HG02884 (cell line): Measurements from ENCODE around the gene VPS37C.
"Not testable (repeated sequence)": the region's sequence is repeated elsewhere in the genome, so short reads cannot be mapped to it uniquely, and the experiment has no call there.

ENCODE experiments used
- ATAC-seq: cut with Tn5 transposase; IDR thresholded peaks from one replicate; pipeline ENCODE4 v1.9.1; 2021; ENCODE audit warnings: mild to moderate bottlenecking, moderate library complexity; ENCODE audit not compliant: unreplicated experiment

Gene VPS37C

DNA sequence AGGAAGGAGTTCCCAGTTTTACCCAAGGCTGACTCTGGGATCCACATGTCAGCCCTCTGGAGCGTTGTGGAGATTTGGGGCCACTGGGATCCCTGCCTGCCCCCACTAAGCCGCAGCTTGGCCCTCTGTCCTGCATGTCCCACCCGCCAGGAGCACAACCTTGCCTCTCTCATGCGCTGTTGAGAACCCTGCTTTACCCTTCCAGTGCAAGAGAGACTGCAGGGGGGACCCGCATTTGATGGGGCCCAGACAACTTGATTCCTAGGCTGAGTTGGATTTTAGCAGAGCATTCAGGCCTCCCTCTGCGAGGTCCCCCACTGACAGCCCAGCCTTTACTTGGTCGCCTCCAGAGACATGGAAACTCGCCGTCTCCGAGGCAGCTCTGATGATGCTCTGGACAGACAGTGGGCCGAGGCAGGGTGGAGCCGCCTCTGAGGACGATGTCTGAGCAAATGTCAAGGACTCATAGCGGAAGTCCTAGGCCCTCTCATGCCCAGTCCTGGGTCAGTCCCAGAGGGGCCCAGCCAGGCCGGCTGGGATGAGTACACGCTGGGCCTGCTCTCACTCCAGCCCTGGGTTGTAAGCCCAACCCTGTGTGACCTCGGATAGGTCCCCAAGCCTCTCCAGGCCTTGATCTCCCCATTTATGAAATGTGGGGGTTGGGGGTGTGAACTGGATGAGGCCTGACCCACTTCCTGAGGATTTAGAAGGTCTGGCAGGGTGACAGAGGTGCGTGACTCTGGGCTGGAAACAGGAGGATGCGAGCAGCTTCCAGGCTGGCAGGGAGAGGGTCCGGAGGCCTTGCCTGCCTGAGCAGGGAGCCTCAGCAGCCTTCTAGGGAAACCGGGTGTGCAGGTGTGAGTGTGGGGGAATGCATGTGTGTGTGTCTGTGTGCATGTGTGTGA lies 58.3 kb downstream of the VPS37C start:
- ATAC-seq: no peak

DNA sequence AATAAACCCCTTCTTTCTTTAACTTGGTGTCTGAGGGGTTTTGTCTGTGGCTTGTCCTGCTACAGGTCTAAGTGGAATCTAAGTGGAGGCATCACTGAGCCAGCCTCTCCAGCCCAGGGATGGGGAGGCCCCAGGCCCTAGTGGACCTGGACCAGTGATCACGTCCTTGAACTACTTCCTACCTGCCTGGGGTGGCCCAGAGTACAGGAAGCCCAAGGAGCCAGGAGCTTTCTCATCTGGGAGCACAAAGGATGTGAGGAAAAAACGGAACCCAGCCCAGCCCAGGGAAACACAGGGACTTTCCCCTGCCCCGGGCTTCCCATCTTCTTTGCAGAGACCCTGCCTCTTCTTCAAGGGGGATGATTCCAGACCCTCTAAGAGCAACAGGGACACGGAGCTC lies 62.4 kb downstream of the VPS37C start:
- ATAC-seq: no peak

DNA sequence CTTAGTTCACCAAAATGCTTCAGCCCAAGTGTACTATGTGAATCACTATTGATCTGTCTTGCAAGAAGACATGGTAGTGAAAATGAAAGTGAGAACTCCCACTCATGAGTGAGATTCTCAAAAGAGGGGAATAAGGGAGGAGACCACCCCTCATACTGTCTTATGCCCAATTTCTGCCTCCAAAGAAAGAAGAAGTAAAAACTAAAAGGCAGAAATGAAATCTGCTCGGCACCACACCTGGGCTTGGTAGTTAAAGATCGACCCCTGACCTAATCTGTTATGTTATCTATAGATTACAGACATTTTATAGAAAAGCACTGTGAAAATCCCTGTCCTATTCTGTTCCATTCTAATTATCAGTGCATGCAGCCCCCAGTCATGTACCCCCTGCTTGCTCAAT lies 63.0 kb downstream of the VPS37C start:
- not testable (repeated sequence) for ATAC-seq

DNA sequence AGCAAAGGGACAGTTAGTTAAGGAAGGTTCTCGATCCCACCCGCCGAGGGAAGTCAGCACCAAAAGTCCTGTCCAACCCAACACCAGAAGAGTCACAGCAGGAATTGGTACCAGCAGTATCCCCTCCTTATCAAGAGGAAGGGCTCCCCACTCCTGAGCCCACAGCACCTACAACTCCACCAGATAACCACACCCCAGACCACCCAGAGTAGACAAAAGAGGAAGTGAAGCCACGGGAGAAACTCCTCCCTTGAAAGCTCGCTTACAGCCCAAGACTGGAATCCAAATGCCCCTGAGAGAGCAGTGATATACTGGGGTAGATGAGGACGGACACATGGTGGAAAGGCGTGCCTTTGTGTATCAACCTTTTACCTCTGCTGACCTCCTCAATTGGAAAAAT lies 66.2 kb downstream of the VPS37C start:
- ATAC-seq: no peak

DNA sequence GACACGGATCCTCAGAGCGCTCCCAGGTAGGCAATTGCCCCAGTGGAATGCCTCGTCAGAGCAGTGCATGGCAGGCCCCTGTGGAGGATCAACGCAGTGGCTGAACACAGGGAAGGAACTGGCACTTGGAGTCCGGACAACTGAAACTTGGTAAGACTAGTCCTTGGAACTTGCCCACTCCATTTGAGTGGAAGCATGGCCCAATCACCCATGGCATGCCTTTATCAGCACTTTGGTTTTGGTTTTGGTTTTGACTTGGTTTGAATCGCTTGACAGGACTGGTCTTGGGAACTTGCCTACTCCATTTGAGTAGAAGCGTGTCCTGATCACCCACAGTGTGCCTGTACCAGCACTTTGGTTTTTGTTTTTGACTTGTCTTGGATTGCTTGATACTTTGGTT lies 67.1 kb downstream of the VPS37C start:
- not testable (repeated sequence) for ATAC-seq

DNA sequence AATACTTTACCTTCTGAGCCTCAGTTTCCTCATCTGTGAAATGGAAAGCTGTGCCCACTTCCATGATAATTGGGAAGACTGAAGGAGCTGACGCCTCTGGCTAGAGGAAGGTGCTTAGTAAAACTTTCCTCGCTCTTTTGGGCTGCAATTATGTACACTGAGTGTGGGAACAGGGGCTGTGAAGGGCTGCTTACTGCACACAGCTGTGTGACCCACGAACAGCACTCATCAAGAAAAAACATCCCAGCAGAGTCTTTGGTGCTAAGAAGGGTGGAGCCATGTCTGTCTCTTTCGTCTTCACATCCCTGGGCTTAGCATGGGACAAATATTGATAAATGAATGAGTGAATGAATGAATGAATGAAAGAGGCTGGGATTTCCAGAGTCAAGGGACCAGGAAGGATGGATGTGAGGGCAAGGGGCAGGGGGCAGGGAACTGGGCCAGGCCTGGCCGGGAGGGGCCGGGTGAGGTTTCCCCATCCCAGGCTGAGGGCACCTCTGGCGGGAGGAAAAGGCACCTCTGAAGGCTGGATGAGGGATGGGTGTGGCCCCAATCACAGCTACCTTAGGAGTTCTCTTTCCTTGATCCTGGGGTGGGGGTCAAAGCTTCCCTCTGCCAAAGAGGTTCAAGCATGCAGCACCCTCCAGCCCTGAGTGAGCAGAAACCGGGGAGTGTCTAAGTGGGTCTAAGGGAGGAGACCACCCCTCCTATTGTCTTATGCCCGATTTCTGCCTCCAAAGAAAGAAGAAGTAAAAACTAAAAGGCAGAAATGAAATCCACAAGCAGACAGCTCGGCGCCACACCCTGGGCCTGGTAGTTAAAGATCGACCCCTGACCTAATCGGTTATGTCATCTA lies 68.1 kb downstream of the VPS37C start:
- ATAC-seq: no peak

DNA sequence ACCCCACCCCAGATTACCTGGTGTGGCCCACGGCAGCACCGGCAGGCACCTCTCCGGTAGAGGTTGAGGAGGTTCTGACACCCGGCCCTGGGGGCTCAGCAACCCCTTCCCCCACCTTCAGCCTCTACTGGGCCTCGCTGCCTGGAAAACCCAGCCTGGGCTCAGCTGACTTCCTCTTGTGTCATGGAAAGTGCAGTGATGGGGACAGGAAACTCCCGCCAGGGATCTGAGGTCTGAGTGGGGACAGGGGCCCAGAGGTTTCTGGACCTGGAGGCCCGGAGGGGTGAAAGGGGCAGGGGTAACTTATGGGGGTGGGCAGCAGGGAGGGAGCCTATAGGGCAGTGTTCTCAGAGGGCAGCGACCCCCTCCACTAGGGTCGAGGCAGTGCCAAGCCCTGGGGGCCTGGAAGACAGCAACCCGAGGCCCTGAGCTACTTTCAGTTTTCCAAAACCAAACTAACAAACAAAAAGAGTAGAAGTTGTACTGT lies 68.9 kb downstream of the VPS37C start:
- ATAC-seq: peak; percentile 57

DNA sequence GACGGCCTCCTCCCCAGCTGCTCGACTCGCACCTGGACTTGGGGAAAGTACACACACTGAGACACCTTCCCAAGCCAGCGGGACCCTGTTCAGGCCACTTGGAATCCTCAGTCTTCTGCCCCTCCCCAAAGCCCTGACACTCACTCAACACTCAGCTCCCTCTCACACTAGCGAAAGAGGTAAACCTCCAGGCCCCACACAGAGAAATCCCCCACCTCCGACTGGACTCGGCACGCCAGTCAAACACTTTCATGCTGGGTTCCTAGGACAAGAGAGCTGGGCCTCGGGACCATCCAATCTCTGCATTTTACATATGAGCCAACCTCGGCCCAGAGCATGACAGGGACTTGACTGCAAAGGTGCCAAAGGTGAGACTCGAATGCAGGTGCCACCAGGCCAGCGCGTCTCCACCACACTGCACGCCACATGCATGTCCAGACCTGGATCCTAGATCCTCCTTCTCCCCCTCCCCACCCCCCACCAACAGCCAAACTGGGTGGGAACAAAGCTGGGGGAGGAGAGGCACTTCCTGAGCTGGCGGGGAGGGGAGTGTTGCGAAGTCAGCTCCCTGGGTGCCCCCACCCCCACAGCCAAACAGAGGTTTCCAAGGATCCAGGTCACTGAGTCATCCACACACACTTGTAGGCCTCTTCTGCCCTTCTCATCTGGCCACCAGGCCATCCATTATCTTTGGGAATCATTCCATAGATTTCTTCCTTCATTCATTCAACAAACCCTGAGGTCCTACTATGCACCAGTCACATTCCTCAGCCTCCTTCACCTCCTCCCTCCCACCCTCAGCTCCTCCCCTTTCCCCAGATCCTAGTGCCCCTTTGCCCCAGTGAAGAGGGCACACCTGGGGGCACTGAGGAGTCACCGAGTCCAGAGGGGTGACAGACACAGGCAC lies 69.6 kb downstream of the VPS37C start:
- ATAC-seq: no peak

DNA sequence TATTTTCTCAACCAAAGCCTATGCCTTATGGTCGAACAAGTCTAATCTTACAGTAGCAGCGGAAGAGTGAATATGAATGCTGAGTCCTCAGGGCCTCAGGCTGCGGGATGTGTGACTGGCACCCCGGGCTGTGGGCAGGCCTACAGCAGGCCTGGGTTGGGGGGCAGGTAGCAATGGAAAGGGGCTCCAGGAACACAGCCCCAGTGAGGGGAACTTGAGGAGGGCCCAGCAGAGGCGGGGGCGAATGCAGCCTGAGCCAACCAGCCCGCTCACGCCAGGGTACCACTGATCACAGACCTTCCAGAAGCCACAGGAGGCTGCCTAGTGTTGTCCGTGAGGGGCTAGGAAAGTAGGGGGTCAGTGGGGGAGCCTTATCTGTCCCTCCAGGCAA lies 70.2 kb downstream of the VPS37C start:
- ATAC-seq: no peak

DNA sequence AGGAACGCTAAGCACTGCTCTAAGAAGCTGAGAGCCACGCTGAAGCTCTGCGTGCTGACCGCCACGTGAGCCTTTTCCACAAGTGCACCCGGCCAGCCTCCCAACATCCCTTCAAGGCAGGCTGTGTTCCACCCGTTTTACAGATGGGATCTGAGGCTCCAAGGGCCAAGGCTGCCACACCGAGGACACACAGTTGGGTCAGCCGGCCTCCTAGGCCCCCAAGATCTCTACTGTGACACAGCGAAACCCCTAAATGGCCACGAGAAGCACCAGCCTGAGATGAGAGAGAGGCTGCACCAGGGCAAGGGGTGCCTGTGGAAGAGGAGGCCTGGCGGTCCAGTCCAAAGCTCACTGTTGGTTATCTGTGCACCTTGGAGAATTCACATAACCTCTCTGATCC lies 70.7 kb downstream of the VPS37C start:
- no peak for ATAC-seq

DNA sequence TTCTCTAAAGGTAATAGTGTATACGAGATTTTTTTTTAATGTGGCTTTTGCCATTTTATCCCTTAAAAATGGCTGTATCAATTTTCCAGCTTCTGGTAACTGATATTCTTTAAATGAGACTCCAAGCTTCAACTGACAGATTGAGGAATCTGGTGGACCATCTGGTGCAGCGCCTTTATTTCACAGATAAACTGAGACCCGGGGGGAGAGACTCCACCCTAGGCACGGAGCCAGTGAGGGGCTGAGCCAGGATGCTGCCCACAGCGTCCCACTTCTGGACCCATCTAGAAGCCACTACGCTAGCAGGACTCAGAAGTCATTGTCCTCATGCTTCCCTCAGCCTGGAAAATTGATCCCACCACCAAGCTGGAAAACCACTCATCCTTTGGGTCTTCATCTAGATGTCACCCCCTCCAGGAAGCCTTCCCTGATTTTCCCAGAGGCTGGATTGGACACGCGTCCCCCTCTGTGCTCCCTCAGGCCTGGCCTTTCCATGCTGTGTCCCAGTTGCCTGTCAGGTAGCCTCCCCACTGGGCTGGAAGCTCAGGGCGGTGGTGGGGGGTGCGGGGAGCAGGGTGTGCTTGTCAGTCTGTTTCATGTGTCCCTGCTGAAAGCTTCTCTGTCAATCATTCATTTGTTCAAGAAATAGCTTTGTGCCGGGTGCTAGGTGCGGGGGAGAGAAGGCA lies 71.3 kb downstream of the VPS37C start:
- ATAC-seq: no peak

DNA sequence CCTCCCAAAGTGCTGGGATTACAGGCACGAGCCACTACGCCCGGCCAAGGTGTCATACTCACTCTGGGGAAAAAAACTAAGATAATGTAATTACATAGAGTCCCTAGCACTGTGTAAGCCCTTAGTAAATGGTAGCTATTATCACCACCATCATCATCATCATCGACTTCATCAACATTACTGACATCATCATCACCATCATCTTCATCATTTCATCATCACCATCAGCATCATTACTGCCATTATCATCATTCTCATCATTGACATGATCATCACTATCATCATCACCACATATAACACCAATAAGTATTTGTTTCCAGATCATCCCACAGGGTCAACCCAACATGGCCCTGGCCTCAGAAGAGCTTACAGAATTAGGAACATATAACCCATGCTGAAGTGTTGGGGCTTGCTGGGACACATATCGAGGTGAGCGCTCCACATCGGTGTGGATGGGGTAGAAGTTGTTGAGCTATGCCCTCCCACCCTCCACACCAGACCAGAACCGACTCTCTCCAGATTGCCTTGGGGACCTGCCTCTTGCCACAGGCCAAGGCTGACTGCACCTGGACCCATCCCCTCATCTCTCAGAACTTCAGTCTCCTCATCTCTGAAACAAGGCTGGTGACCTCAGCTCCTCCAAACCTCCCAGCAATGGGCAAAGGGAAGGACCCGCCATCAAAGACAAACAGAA lies 73.7 kb downstream of the VPS37C start:
- ATAC-seq: no peak

DNA sequence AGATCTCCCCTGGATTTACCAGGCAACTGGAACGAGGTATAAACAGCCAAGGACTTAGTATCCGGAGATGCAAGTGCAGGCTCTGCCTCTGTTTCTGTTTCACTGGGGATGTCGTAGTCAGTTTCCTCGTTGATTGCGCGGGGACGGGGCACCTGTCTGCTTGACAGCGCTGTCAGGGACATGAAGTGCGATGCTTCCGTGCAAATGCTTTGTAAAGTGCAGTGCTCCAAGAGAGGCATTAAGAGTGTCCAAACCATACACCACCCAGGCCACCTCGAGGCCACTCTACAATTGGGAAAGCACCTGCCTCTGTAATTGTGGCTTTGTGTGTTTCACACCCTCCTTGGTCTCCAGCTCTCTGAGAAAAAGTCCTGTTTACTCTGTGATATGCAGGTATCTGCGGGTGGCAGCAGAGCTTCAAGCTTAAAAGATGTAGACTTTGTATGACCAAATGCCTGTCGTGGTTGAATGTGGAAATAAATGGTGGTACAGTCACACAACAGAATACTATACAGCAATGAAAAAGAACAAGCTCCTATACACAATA lies 77.6 kb downstream of the VPS37C start:
- ATAC-seq: no peak

DNA sequence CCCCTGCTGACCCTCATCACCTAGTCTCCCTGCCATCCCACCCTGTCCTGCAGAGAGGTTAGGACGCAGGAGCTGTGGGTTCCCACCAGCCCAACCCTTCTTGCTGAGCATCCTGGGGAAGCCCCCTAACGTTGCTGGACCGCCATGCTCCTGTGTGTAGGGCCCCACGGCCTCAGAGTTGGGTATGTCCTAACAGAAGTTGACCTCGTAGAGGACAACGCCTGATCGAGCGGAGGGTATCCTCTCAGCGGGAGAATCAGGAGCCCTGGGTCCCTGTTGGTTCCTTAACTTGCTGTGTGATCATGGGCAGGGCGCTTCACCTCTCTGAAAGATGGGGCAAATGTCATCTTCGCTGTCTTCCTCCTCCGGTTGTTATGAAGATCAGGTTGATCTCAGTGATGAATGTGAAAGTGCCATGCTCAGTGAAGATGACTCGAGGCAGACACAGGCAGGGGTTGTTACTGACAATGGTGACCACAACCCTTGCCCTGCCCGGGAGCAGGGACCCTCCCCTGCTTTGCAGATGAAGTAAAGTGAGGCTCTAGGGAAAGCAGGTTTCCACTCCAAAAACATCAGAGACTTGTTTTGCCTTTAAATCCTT lies 78.2 kb downstream of the VPS37C start:
- ATAC-seq: no peak

DNA sequence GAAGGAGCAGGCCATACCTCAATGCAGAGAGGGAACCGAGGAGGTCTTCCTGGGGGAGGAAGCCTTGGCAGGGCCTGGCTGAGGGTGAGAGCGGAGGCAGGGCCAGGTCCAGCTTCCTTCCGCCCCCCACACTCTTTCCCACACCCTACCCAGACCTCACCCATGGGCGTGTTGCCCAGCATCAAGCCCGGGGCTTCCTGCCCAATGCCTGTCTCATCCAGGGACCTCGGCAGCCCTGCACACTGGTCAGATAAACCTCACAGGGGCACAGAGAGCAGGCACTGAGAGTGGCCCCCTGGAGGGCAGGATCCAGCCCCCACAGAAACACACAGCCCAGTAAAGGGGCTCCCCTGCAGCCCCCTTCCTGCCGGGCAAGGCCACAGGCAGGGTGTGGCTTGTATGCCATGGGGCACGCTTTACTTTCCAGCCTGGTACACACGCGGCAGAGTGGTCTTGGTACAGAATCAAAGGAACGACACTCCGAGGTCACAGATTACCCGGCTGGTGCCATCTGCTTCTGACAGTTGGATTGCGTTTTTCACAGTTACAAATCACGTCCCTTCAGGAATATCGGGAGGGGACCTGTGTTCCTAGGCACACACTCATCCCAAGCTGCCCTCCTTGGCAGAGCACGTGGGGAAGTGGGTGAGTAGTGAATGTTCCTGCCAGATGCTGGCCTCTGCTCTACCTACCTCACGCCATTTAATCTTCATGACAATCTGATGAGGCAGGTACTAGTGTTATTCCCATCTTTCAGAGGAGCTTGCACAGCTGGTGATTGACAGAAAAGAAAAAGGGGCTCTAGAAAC lies 79.0 kb downstream of the VPS37C start:
- no peak for ATAC-seq

DNA sequence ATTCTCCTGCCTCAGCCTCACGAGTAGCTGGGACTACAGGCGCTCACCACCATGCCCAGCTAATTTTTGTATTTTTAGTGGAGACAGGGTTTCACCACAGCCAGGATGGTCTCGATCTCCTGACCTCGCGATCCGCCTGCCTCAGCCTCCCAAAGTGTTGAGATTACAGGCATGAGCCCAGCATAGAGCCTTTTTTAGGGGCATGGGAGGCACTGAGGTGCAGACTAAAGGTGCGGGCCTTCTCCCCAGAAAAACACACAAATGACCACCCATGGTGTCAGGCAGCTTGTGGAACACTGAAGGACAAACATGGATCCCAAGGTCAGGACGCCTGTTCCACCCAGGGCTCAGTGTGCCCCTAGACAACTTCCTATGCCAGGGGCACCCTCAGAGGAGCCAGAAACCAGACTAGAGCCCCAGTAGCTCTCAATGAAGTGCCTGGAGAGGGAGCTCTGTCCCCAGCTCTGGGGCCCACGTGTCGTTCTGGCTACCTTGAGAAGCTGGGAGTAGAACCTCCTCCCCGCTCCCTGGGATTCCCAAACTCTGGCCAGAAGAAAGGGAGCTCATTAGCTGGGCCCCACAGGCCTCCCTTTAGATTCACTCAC lies 80.1 kb downstream of the VPS37C start:
- ATAC-seq: no peak

DNA sequence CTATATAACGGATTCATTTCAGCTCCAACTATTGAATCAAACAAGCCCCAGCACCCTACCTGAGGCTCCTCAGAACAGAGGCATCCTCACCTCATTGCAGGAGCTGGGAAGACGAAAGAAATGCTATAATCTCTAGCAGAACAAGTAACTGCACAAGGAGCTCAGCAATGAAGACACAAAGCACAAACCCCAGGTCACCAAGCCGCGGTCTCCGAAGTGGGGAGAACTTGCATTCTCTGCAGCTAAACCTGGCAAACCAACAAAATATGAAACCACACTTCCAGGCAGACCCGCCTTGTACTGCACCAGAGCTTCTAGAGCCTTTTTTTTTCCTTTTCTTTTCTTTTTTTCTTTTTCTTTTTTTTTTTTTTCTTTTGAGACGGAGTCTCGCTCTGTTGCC lies 80.7 kb downstream of the VPS37C start:
- no peak for ATAC-seq
